SKM-1 treated with dmso at 0.1 percent for 144 hours (cell line): ENCODE data around the gene PCCA.
"Not testable (repeated sequence)": the region's sequence is repeated elsewhere in the genome, so short reads cannot be mapped to it uniquely, and the experiment has no call there.

ENCODE experiments used
- DNase-seq: peaks from one replicate; lab custom pipeline; 2025; ENCODE audit not compliant: unreplicated experiment; lab: John Stamatoyannopoulos, UW

PCCA gene

GRCh38 chr13:100184095-100184494, 95.2 kb downstream of the PCCA start:
- DNase-seq, result no peak

GRCh38 chr13:100195568-100195967, 106.7 kb downstream of the PCCA start:
- DNase-seq, result no peak

GRCh38 chr13:100196375-100196774, 107.5 kb downstream of the PCCA start:
- DNase-seq, result no peak

- no peak for DNase-seq
Observed at GRCh38 chr13:100197116-100197515, 108.2 kb downstream of the PCCA start.

GRCh38 chr13:100197591-100198365, 108.9 kb downstream of the PCCA start:
- no peak for DNase-seq

- no peak for DNase-seq
Observed at GRCh38 chr13:100203696-100204367, 114.9 kb downstream of the PCCA start.

- no peak for DNase-seq
Observed at GRCh38 chr13:100208002-100208401, 119.1 kb downstream of the PCCA start.

GRCh38 chr13:100208626-100209025, 119.7 kb downstream of the PCCA start:
- DNase-seq, result no peak

- no peak for DNase-seq
Observed at GRCh38 chr13:100209857-100210825, 121.2 kb downstream of the PCCA start.

GRCh38 chr13:100211016-100211710, 122.3 kb downstream of the PCCA start:
- DNase-seq, result no peak

- DNase-seq, result peak; percentile 47
Observed at GRCh38 chr13:100212904-100213553, 124.1 kb downstream of the PCCA start.

GRCh38 chr13:100213576-100213975, 124.7 kb downstream of the PCCA start:
- no peak for DNase-seq

GRCh38 chr13:100214886-100215285, 126.0 kb downstream of the PCCA start:
- DNase-seq, result no peak

- DNase-seq, result no peak
Observed at GRCh38 chr13:100221166-100221565, 132.3 kb downstream of the PCCA start.

- not testable (repeated sequence) for DNase-seq
Observed at GRCh38 chr13:100223966-100224530, 135.2 kb downstream of the PCCA start.

- no peak for DNase-seq
Observed at GRCh38 chr13:100229603-100230002, 140.7 kb downstream of the PCCA start.

- DNase-seq, result no peak
Observed at GRCh38 chr13:100230769-100231149, 141.9 kb downstream of the PCCA start.

- DNase-seq, result no peak
Observed at GRCh38 chr13:100231176-100231575, 142.3 kb downstream of the PCCA start.

GRCh38 chr13:100234006-100234405, 145.1 kb downstream of the PCCA start:
- no peak for DNase-seq
